SK-N-SH (cell line): ENCODE measurements around the gene ASTN2. TPM values are rescaled to one million over a fixed set of nuclear protein-coding genes. Genes with fewer than 3 reads are reported as not detected.

Experiments used
- CTCF ChIA-PET: fragments of 300-600, 350-600 bp; formaldehyde crosslinking; extraction: SDS; loops from one replicate; lab custom pipeline; 2021; lab: Yijun Ruan, JAX
- POLR2A ChIA-PET: fragments of 350-600 bp; sonication (Branson Sonifier 250); formaldehyde crosslinking; extraction: SDS; loops from one replicate; lab custom pipeline; 2020; ENCODE audit warnings: antibody characterized with exemption, inconsistent platforms; lab: Yijun Ruan, JAX
- DNase-seq: peaks from one replicate; pipeline ENCODE4 v3.0.0; 2012
- H2AFZ ChIP-seq: fragments of 200-600 bp; sonication (generic); 2 replicates; pipeline ENCODE4 v1.8.1; 2016; ENCODE audit warnings: antibody characterized with exemption, mild to moderate bottlenecking, low read depth
- H3F3A ChIP-seq: fragments of 200-600 bp; sonication (generic); replicated peaks from 2 replicates; pipeline ENCODE3; 2016; ENCODE audit warnings: antibody characterized with exemption, mild to moderate bottlenecking; ENCODE audit not compliant: insufficient read depth
- H3K27ac ChIP-seq, 2 experiments: fragments of 200-500 bp in 1 of 2; fragments of 200-600 bp in 1 of 2; sonication (Bioruptor generic) in 1 of 2; sonication (generic), shearing (Covaris generic) in 1 of 2; 2 replicates each; pipeline versions ENCODE4 v1.5.1 to v1.6.1; 2014 to 2016; ENCODE audit warnings: low read depth in 2 of 2, inconsistent platforms in 1 of 2, low read length in 1 of 2, mild to moderate bottlenecking in 1 of 2, mixed read lengths in 1 of 2
- H3K27me3 ChIP-seq: fragments of 200-600 bp; sonication (generic), shearing (Covaris generic); 2 replicates; pipeline ENCODE4 v1.6.1; 2016; ENCODE audit warnings: mixed run types; ENCODE audit not compliant: insufficient read depth
- H3K36me3 ChIP-seq, 2 experiments: fragments of 200-500 bp in 1 of 2; fragments of 200-600 bp in 1 of 2; sonication (Bioruptor generic) in 1 of 2; sonication (generic) in 1 of 2; replicated peaks in 1 of 2; 2 replicates each; pipeline versions ENCODE3 to v1.5.1; 2014 to 2016; ENCODE audit warnings: low read length in 1 of 2, mild to moderate bottlenecking in 1 of 2; ENCODE audit not compliant: insufficient read depth in 2 of 2, control insufficient read depth in 1 of 2
- H3K4me1 ChIP-seq, 2 experiments: fragments of 200-500 bp in 1 of 2; fragments of 200-600 bp in 1 of 2; sonication (Bioruptor generic) in 1 of 2; sonication (generic), shearing (Covaris generic) in 1 of 2; 2 replicates each; pipeline versions ENCODE4 v1.5.1 to v1.6.1; 2014 to 2016; ENCODE audit warnings: low read depth in 1 of 2, low read length in 1 of 2, mixed run types in 1 of 2; ENCODE audit not compliant: insufficient read depth in 2 of 2, control insufficient read depth in 1 of 2
- H3K4me2 ChIP-seq: fragments of 200-600 bp; sonication (generic), shearing (Covaris generic); 2 replicates; pipeline ENCODE4 v1.6.1; 2017; ENCODE audit warnings: mixed run types
- H3K4me3 ChIP-seq, 2 experiments: fragments of 200-500 bp in 1 of 2; fragments of 200-600 bp in 1 of 2; sonication (Bioruptor generic) in 1 of 2; sonication (generic), shearing (Covaris generic) in 1 of 2; 2 replicates each; pipeline versions ENCODE4 v1.5.1 to v1.8.1; 2014 to 2016; ENCODE audit warnings: low read depth in 2 of 2, inconsistent platforms in 1 of 2, low read length in 1 of 2, mild to moderate bottlenecking in 1 of 2, mixed read lengths in 1 of 2, moderate library complexity in 1 of 2
- H3K79me2 ChIP-seq: fragments of 200-600 bp; sonication (generic); 2 replicates; pipeline ENCODE4 v1.8.1; 2017; ENCODE audit warnings: mild to moderate bottlenecking; ENCODE audit not compliant: insufficient read depth
- H3K9ac ChIP-seq: fragments of 200-600 bp; sonication (generic); 2 replicates; pipeline ENCODE4 v1.6.1; 2017; ENCODE audit warnings: mixed run types
- H3K9me2 ChIP-seq: fragments of 200-600 bp; sonication (generic); 2 replicates; pipeline ENCODE4 v1.6.1; 2017; ENCODE audit warnings: mixed run types
- H3K9me3 ChIP-seq: fragments of 200-600 bp; sonication (generic); 2 replicates; pipeline ENCODE4 v1.6.1; 2017; ENCODE audit warnings: mixed run types, mild to moderate bottlenecking, moderate library complexity
- H4K20me1 ChIP-seq: fragments of 200-600 bp; sonication (generic); 2 replicates; pipeline ENCODE4 v1.6.1; 2017; ENCODE audit warnings: mild to moderate bottlenecking, mixed run types; ENCODE audit not compliant: insufficient read depth
- FOXJ3 ChIP-seq: sonication (generic); formaldehyde crosslinking; IDR thresholded peaks from 2 replicates; pipeline ENCODE4 v1.5.1; 2020; ENCODE audit warnings: mild to moderate bottlenecking, missing genetic modification reagents
- JUND ChIP-seq: IDR thresholded peaks from 2 replicates; pipeline ENCODE4 v1.4.0; 2012
- NFIC ChIP-seq: IDR thresholded peaks from 2 replicates; pipeline ENCODE4 v1.4.0; 2012; ENCODE audit warnings: borderline replicate concordance
- RAD21 ChIP-seq: IDR thresholded peaks from 2 replicates; pipeline ENCODE4 v1.6.1; 2012; ENCODE audit warnings: mild to moderate bottlenecking, low read length
- TAF1 ChIP-seq: IDR thresholded peaks from 2 replicates; pipeline ENCODE4 v1.6.1; 2012; ENCODE audit warnings: low read depth, mild to moderate bottlenecking, low read length, moderate library complexity, borderline replicate concordance
- ZBTB33 ChIP-seq: IDR thresholded peaks from 2 replicates; pipeline ENCODE4 v1.4.0; 2012; ENCODE audit warnings: low read depth, borderline replicate concordance
- WGBS: methylation state at CpG from one replicate; pipeline ENCODE4 v1.1.6; 2017; ENCODE audit warnings: low lambda C conversion rate; 5-methylcytosine and 5-hydroxymethylcytosine counted together
- polyA plus RNA-seq, 3 experiments: library from polyadenylated mRNA; depleted of rRNA; stranded (reverse); fragments of >200 nt; gene quantifications; 2 replicates each; pipeline ENCODE4 v1.2.3, GENCODE V29; 2012
- TF ChIP-seq, protein P1 (sequence below): fragments of 200-600 bp; sonication (generic); IDR thresholded peaks from 2 replicates; pipeline ENCODE4 v1.6.1; 2017; ENCODE audit warnings: antibody characterized with exemption, mild to moderate bottlenecking, moderate library complexity

ASTN2 gene
- polyA plus RNA-seq, 1 of the 3 experiments (the other 2 are of a cell fraction), result 6.6 TPM

DNA sequence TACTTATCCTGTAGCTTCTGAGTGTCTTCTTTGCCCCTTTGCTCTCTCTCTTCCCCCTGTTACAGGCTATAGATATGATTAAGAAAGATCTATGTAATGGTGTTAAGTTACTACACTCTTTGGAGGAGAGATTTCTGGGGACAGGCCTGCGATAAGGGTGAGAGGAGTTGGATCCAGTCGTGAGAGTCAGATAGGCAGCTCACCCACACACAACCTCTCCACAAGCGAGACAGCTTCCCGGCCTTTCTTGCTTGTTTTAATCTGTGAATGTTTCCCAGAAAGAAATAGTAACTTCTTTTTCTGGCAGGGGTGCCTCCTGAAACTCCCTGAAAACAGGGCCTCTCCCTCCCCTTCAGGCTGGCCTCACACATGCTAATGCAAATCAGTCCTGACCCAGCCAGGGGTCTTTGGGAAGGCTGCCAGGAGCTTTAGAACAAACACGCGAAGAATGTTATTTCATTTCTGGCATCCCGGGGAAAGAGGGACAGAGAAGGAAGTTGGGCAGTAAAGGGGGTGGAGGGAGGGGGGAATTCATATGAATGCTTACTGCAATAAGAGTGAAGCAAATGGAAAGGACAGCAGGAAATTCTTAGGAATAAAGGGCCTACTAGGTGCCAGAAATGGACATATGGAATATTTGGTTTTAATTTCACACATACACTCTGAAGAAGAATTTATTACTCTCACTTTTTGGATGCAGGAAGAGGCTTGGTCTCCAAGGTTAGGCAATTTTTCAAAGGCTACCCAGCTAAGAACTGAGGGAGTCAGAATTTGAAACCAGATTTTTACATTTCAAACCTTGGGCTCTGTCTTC is 943.6 kb downstream of the ASTN2 start:
- no peak overlapping the region for H3K4me3 ChIP-seq
- peak; percentile 29; the same call in 1 of the 2 replicates for TF ChIP-seq NFIC
- TF ChIP-seq JUND, result no peak
- TF ChIP-seq, all 33 proteins: peak for 1
- H3K9ac ChIP-seq, result no peak overlapping the region
- no peak overlapping the region for H2AFZ ChIP-seq
- peak overlapping the region; percentile 2 to 23; a peak in 1 of 4 replicates for H3K27ac ChIP-seq
- H4K20me1 ChIP-seq, result no peaks in the 10 kb centered on the region
- H3K36me3 ChIP-seq, result no peaks in the 10 kb centered on the region
- no peaks in the 10 kb centered on the region for H3K79me2 ChIP-seq
- H3K9me2 ChIP-seq, result no peaks in the 10 kb centered on the region
- no peaks in the 10 kb centered on the region for H3F3A ChIP-seq
- ChIA-PET POLR2A (no interaction called here), CTCF (interaction anchor here (0.8 to 1.0 kb wide), 2 partner anchors 21 to 101 kb away, joined by 3 to 6 read pairs; no protein-coding TSS in a partner anchor)
- no peaks in the 10 kb centered on the region for H3K27me3 ChIP-seq
- H3K4me1 ChIP-seq, result peaks cover 4 to 7% of the 10 kb centered on the region in 2 experiments; a peak in 2 of 4 replicates
- H3K4me2 ChIP-seq, result no peak overlapping the region
- no peak for DNase-seq
- WGBS, result 60% methylated on average over 7 of the region's 7 CpGs
- H3K9me3 ChIP-seq, result no peaks in the 10 kb centered on the region

GRCh38 chr9:116468793-116469527 is 945.9 kb downstream of the ASTN2 start:
- ChIA-PET CTCF (no interaction called here), POLR2A (no interaction called here)
- Histone ChIP-seq H3F3A (no peaks in the 10 kb centered on the region), H3K4me2 (no peak overlapping the region), H3K9ac (no peak overlapping the region), H3K27me3 (no peaks in the 10 kb centered on the region), H3K9me2 (no peaks in the 10 kb centered on the region), H3K79me2 (no peaks in the 10 kb centered on the region), H3K4me1 (peaks cover 4 to 7% of the 10 kb centered on the region in 2 experiments; a peak in 2 of 4 replicates), H2AFZ (no peak overlapping the region), H3K36me3 (no peaks in the 10 kb centered on the region), H3K4me3 (no peak overlapping the region), H3K27ac (no peak overlapping the region), H3K9me3 (no peaks in the 10 kb centered on the region), H4K20me1 (no peaks in the 10 kb centered on the region)
- TF ChIP-seq RAD21, result no peak
- no peak for TF ChIP-seq TAF1
- TF ChIP-seq, protein P1, sequence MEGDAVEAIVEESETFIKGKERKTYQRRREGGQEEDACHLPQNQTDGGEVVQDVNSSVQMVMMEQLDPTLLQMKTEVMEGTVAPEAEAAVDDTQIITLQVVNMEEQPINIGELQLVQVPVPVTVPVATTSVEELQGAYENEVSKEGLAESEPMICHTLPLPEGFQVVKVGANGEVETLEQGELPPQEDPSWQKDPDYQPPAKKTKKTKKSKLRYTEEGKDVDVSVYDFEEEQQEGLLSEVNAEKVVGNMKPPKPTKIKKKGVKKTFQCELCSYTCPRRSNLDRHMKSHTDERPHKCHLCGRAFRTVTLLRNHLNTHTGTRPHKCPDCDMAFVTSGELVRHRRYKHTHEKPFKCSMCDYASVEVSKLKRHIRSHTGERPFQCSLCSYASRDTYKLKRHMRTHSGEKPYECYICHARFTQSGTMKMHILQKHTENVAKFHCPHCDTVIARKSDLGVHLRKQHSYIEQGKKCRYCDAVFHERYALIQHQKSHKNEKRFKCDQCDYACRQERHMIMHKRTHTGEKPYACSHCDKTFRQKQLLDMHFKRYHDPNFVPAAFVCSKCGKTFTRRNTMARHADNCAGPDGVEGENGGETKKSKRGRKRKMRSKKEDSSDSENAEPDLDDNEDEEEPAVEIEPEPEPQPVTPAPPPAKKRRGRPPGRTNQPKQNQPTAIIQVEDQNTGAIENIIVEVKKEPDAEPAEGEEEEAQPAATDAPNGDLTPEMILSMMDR, result no peak
- no peak for TF ChIP-seq ZBTB33
- no peak for TF ChIP-seq FOXJ3
- 84% methylated on average over 8 of the region's 8 CpGs for WGBS
- no peak for DNase-seq
